ENCODE data around the gene GSN.

DNA sequence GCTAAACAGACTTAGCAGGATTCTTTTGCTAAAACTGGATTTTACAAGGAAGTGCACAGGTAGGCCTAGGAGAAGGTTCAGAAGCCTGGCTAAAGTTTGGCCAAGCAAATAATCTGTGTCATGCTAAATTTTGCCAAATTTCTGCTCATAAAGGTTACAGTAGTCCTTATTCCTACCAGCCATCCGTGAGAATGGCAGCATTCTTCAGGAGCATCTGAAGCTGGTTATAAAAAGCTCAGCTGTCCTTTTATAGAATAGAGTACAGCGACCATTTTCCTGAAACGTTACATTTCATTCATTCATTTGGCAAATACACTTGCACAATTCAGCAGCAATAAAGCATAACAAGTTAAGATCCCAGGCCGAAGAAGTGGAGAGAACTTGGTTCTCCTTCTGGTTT is 6.9 kb downstream of the GSN start:
- no peak for TF ChIP-seq CTCF (IDR thresholded peaks at IDR 0.05)
- TF ChIP-seq ZFX (IDR thresholded peaks at IDR 0.05; ENCODE audit: borderline replicate concordance) = no peak
